Mesenchymal stem cell (in vitro differentiated cells and primary cell): ENCODE measurements around the gene ARFGAP2.

Experiments
- DNase-seq: peaks from one replicate; pipeline ENCODE4 v3.0.0-alpha.2; 2013
- H2AFZ ChIP-seq: one replicate; pipeline ENCODE4 v1.6.1; 2013; ENCODE audit warnings: low read depth, mild to moderate bottlenecking, control low read depth, inconsistent platforms, low read length, moderate library complexity
- H2AK5ac ChIP-seq: 2 replicates; pipeline ENCODE4 v1.6.1; 2013; ENCODE audit warnings: low read length, moderate library complexity, mild to moderate bottlenecking, inconsistent platforms; ENCODE audit not compliant: severe bottlenecking
- H2BK120ac ChIP-seq: one replicate; pipeline ENCODE4 v1.6.1; 2013; ENCODE audit warnings: low read depth, mild to moderate bottlenecking, inconsistent platforms, low read length, moderate library complexity
- H2BK12ac ChIP-seq, 2 experiments: one replicate each; pipeline ENCODE4 v1.6.1; 2013; ENCODE audit warnings: inconsistent platforms in 2 of 2, low read length in 2 of 2, mild to moderate bottlenecking in 2 of 2, moderate library complexity in 2 of 2, control low read depth in 1 of 2
- H2BK15ac ChIP-seq: one replicate; pipeline ENCODE4 v1.6.1; 2013; ENCODE audit warnings: mild to moderate bottlenecking, low read depth, inconsistent platforms; ENCODE audit not compliant: poor library complexity, severe bottlenecking
- H2BK5ac ChIP-seq: 2 replicates; pipeline ENCODE4 v1.6.1; 2013; ENCODE audit warnings: low read depth, mild to moderate bottlenecking, low read length, control low read depth, inconsistent platforms; ENCODE audit not compliant: poor library complexity, severe bottlenecking
- H3K14ac ChIP-seq, 2 experiments: one replicate each; pipeline ENCODE4 v1.6.1; 2013; ENCODE audit warnings: inconsistent platforms in 2 of 2, low read length in 2 of 2, control low read depth in 1 of 2, mild to moderate bottlenecking in 1 of 2, moderate library complexity in 1 of 2
- H3K18ac ChIP-seq, 2 experiments: one replicate each; pipeline ENCODE4 v1.6.1; 2013; ENCODE audit warnings: inconsistent platforms in 2 of 2, low read length in 2 of 2, control low read depth in 1 of 2, low read depth in 1 of 2, mild to moderate bottlenecking in 1 of 2
- H3K23ac ChIP-seq, 2 experiments: one replicate each; pipeline ENCODE4 v1.6.1; 2013; ENCODE audit warnings: inconsistent platforms in 2 of 2, low read length in 2 of 2, mild to moderate bottlenecking in 2 of 2, moderate library complexity in 2 of 2, control low read depth in 1 of 2
- H3K27ac ChIP-seq: 2 replicates; pipeline ENCODE4 v1.5.1; 2013; ENCODE audit warnings: mild to moderate bottlenecking, moderate library complexity, low read length, control low read depth, inconsistent platforms; ENCODE audit not compliant: poor library complexity, severe bottlenecking
- H3K27me3 ChIP-seq, 2 experiments: 2 replicates each; pipeline versions ENCODE4 v1.6.1 to v1.7.0; 2013; ENCODE audit warnings: low read length in 2 of 2, mild to moderate bottlenecking in 2 of 2, moderate library complexity in 2 of 2, control low read depth in 1 of 2, inconsistent platforms in 1 of 2; ENCODE audit not compliant: control insufficient read depth in 1 of 2, insufficient read depth in 1 of 2
- H3K36me3 ChIP-seq, 2 experiments: 2 replicates each; pipeline versions ENCODE4 v1.6.1 to v1.7.0; 2013; ENCODE audit warnings: low read length in 2 of 2, control low read depth in 1 of 2, inconsistent platforms in 1 of 2, low read depth in 1 of 2, mild to moderate bottlenecking in 1 of 2; ENCODE audit not compliant: insufficient read depth in 2 of 2, control insufficient read depth in 1 of 2
- H3K4ac ChIP-seq, 2 experiments: one replicate each; pipeline ENCODE4 v1.6.1; 2013; ENCODE audit warnings: inconsistent platforms in 2 of 2, low read length in 2 of 2, mild to moderate bottlenecking in 2 of 2, moderate library complexity in 2 of 2, control low read depth in 1 of 2, low read depth in 1 of 2
- H3K4me1 ChIP-seq: 2 replicates; pipeline ENCODE4 v1.6.1; 2013; ENCODE audit warnings: low read depth, low read length, control low read depth; ENCODE audit not compliant: control insufficient read depth, insufficient read depth
- H3K4me2 ChIP-seq: 2 replicates; pipeline ENCODE4 v1.6.1; 2013; ENCODE audit warnings: low read length, mild to moderate bottlenecking, inconsistent platforms; ENCODE audit not compliant: poor library complexity, severe bottlenecking
- H3K4me3 ChIP-seq, 2 experiments: 2 replicates each; pipeline versions ENCODE4 v1.5.1 to v1.7.0; 2013; ENCODE audit warnings: low read length in 2 of 2, mild to moderate bottlenecking in 2 of 2, control low read depth in 1 of 2, low read depth in 1 of 2; ENCODE audit not compliant: insufficient read depth in 1 of 2
- H3K79me1 ChIP-seq: replicated peaks from 2 replicates; pipeline ENCODE4 v1.6.1; 2013; ENCODE audit warnings: mild to moderate bottlenecking, control low read depth, low read length, inconsistent platforms; ENCODE audit not compliant: poor library complexity, severe bottlenecking
- H3K9ac ChIP-seq: 2 replicates; pipeline ENCODE4 v1.7.0; 2013; ENCODE audit warnings: mild to moderate bottlenecking, low read length, moderate library complexity
- H3K9me3 ChIP-seq: 2 replicates; pipeline ENCODE4 v1.7.0; 2013; ENCODE audit warnings: mild to moderate bottlenecking, low read length; ENCODE audit not compliant: control insufficient read depth
- H4K8ac ChIP-seq: one replicate; pipeline ENCODE4 v1.6.1; 2013; ENCODE audit warnings: inconsistent platforms, mild to moderate bottlenecking, low read length, moderate library complexity
- H4K91ac ChIP-seq: one replicate; pipeline ENCODE4 v1.6.1; 2013; ENCODE audit warnings: mild to moderate bottlenecking, low read length, inconsistent platforms
- WGBS: methylation state at CpG from one replicate; pipeline ENCODE4 v1.1.7; 2013; ENCODE audit warnings: mixed read lengths; 5-methylcytosine and 5-hydroxymethylcytosine counted together

The ARFGAP2 gene

DNA sequence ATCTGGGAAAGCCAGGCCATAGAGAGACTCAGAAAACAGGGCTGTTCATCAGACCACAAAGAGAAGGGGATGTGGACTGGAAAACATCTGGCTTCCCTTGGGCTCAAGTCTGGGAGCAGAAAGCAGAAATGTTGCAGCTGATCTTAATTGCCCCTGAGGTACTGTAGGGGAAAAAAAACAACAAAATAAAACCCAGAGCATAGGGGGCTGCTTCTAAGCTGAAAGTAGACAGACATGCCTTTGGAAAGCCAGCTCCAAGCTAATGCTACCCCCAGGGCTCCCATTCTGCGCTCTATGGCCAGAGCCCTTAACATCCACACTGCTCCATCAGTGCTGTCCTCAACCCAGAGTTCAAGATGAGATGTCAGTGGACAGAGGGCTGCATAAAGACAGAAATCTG is 11.6 kb upstream of the ARFGAP2 start:
- H2BK120ac ChIP-seq = no peak overlapping the region
- H2AK5ac ChIP-seq = peak overlapping the region; percentile 27
- WGBS = 100% methylated on average over 1 of the region's 1 CpG
- H3K4me2 ChIP-seq = no peak overlapping the region
- H3K9me3 ChIP-seq = no peaks in the 10 kb centered on the region
- H3K79me1 ChIP-seq = peaks cover 2% of the 10 kb centered on the region
- DNase-seq = no peak
- H3K9ac ChIP-seq = no peak overlapping the region
- H2BK12ac ChIP-seq = no peak overlapping the region
- no peak overlapping the region for H3K14ac ChIP-seq
- no peak overlapping the region for H2AFZ ChIP-seq
- H3K27ac ChIP-seq = no peak overlapping the region
- no peak overlapping the region for H3K4me3 ChIP-seq
- H2BK15ac ChIP-seq = no peak overlapping the region
- no peak overlapping the region for H2BK5ac ChIP-seq
- H3K18ac ChIP-seq = peak overlapping the region in 1 of 2 experiments; percentile 34
- H3K23ac ChIP-seq = no peak overlapping the region
- peaks cover 0 to 10% of the 10 kb centered on the region in 2 experiments for H3K36me3 ChIP-seq
- no peak overlapping the region for H4K8ac ChIP-seq
- H3K4ac ChIP-seq = no peak overlapping the region
- H4K91ac ChIP-seq = no peak overlapping the region
- H3K4me1 ChIP-seq = peaks cover 30% of the 10 kb centered on the region
- H3K27me3 ChIP-seq = no peaks in the 10 kb centered on the region

DNA sequence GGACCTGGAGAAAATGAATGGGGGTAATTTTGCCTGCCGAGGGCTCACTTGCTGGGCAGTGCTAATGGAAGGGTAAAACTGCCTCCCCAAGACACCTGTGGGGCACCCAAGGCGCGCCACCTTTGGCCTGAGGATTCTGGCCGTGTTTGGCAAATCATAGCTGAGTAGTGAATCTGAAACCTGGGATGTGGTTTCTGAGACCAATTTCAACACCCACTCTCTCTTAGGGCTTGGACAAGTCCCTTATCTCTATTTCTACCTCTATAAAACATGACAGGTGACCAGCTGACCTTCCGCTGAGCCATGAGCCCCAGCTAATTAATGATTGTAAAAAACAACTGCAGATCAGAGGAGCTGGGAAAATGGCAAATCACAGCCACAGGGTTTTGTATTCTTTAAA is 11.0 kb upstream of the ARFGAP2 start:
- WGBS = 30% methylated on average over 5 of the region's 5 CpGs
- H2BK15ac ChIP-seq = peak overlapping the region; percentile 35

DNA sequence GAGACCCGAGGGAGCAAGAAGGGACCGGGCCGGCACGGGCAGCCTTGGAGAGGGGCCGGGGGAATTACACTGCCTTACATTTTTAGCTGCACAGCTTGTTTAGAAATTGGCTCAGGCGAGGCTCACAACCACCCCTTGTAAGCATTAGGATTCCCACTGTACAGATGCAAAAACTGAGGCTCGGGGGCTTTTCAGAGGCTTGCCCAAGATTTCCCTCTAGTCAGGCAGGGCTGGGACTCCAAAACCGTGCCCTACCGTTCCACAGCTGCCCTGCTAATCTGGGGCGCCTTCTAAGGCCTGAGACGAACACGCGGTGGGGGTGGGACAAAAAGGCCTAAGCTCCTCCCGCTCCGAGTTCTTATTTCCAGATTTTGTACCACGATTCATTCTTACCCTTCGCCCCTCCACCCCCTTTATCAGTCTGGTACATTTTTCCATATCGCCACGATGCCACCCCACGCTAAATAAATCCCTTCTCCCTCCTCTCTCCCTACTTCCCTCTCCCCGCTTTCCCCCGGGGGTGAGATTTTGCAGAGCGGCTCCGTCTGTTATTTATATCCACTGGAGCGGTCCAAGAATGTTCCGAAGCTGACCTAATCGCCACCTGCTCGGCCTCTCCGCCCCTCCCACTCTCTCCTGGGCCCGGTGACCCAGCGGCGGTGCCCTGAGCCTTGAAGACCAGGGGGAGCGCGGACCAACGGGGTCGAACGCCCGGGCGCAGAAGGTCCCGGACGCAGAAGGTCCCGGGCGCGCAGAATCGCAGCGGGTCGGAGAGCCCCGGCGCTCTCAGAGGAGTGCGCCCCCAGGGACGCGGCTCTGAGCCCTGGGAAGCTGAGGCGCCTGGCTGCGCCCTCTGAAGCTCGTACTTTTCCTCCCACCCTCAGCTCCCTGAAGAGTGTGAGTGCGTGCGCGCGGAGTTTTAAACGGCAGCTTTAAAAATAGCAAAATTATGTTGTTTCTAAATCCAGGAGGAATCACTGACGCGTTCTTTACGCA is 10.3 kb upstream of the ARFGAP2 start:
- Histone ChIP-seq H3K79me1 (peaks cover 8% of the 10 kb centered on the region), H2BK15ac (peak overlapping the region; percentile 55), H3K4me3 (peak overlapping the region; percentile 72 to 83), H3K14ac (no peak overlapping the region), H4K91ac (no peak overlapping the region), H2BK12ac (peak overlapping the region in 1 of 2 experiments; percentile 40), H3K23ac (peak overlapping the region in 1 of 2 experiments; percentile 88), H3K4me1 (peaks cover 30% of the 10 kb centered on the region), H3K4me2 (peak overlapping the region; percentile 98), H3K9ac (peak overlapping the region; percentile 57), H4K8ac (peak overlapping the region; percentile 21), H3K18ac (peak overlapping the region; percentile 40 to 85), H2AFZ (peak overlapping the region; percentile 44), H3K27me3 (no peaks in the 10 kb centered on the region), H3K27ac (peak overlapping the region; percentile 71), H2BK120ac (peak overlapping the region; percentile 40), H2AK5ac (peak overlapping the region; percentile 24), H2BK5ac (no peak overlapping the region), H3K36me3 (peaks cover 0 to 22% of the 10 kb centered on the region in 2 experiments), H3K4ac (peak overlapping the region in 1 of 2 experiments; percentile 30), H3K9me3 (no peaks in the 10 kb centered on the region)
- WGBS = under 1% methylated on average over 55 of the region's 63 CpGs
- peak; percentile 74 for DNase-seq

More for the DNA sequence above, 11.0 kb upstream of the ARFGAP2 start:
- H3K36me3 ChIP-seq = peaks cover 0 to 16% of the 10 kb centered on the region in 2 experiments
- no peak for DNase-seq
- no peak overlapping the region for H4K8ac ChIP-seq
- peak overlapping the region; percentile 57 for H3K9ac ChIP-seq
- H3K27ac ChIP-seq = peak overlapping the region; percentile 14
- peak overlapping the region; percentile 50 to 72 for H3K4me3 ChIP-seq
- H3K18ac ChIP-seq = no peak overlapping the region
- peaks cover 2% of the 10 kb centered on the region for H3K79me1 ChIP-seq
- no peak overlapping the region for H2BK120ac ChIP-seq
- no peak overlapping the region for H4K91ac ChIP-seq
- H3K27me3 ChIP-seq = no peaks in the 10 kb centered on the region
- peak overlapping the region in 1 of 2 experiments; percentile 55 for H2BK12ac ChIP-seq
- no peak overlapping the region for H2BK5ac ChIP-seq
- H2AK5ac ChIP-seq = peak overlapping the region; percentile 41
- H3K14ac ChIP-seq = no peak overlapping the region
- H3K4me2 ChIP-seq = peak overlapping the region; percentile 98
- H2AFZ ChIP-seq = no peak overlapping the region
- H3K23ac ChIP-seq = peak overlapping the region in 1 of 2 experiments; percentile 73
- no peaks in the 10 kb centered on the region for H3K9me3 ChIP-seq
- no peak overlapping the region for H3K4ac ChIP-seq
- H3K4me1 ChIP-seq = peaks cover 30% of the 10 kb centered on the region
